Astrocyte of the spinal cord (primary cell): ENCODE results near the gene UBL3.

Experiments
- DNase-seq: peaks from one replicate; pipeline ENCODE4 v3.0.0; 2011; ENCODE audit warnings: low read depth, low spot score
- H3K4me3 ChIP-seq: 2 replicates; pipeline ENCODE4 v1.5.1; 2011; ENCODE audit warnings: low read depth, mild to moderate bottlenecking, low read length, moderate library complexity
- CTCF ChIP-seq: IDR thresholded peaks from 2 replicates; pipeline ENCODE4 v1.5.1; 2012; ENCODE audit warnings: low read depth, mild to moderate bottlenecking, low read length, inconsistent platforms
- in situ Hi-C: cut with HindIII; loops from 2 replicates; pipeline ENCODE4 v1.10.0; 2017; ENCODE audit warnings: low sequenced_read_pairs

The UBL3 gene

GRCh38 chr13:29859971-29860370 is 9.6 kb upstream of the UBL3 start:
- in situ Hi-C loops = no loop called here

GRCh38 chr13:29858667-29859066 is 8.2 kb upstream of the UBL3 start:
- in situ Hi-C loops = no loop called here
- H3K4me3 ChIP-seq = no peak overlapping the region
- no peak for DNase-seq
- TF ChIP-seq CTCF = no peak

More at GRCh38 chr13:29859971-29860370, 9.6 kb upstream of the UBL3 start:
- no peak for TF ChIP-seq CTCF
- no peak overlapping the region for H3K4me3 ChIP-seq
- DNase-seq = peak; percentile 27

GRCh38 chr13:29858231-29858630 is 7.8 kb upstream of the UBL3 start:
- DNase-seq = no peak
- in situ Hi-C loops = no loop called here

GRCh38 chr13:29857085-29857484 is 6.7 kb upstream of the UBL3 start:
- TF ChIP-seq CTCF = no peak
- no peak for DNase-seq
- in situ Hi-C loops = no loop called here
- no peak overlapping the region for H3K4me3 ChIP-seq

More at GRCh38 chr13:29858231-29858630, 7.8 kb upstream of the UBL3 start:
- no peak overlapping the region for H3K4me3 ChIP-seq
- no peak for TF ChIP-seq CTCF

GRCh38 chr13:29856426-29856825 is 6.0 kb upstream of the UBL3 start:
- TF ChIP-seq CTCF = no peak
- in situ Hi-C loops = no loop called here
- no peak for DNase-seq
- H3K4me3 ChIP-seq = no peak overlapping the region

GRCh38 chr13:29855784-29856183 is 5.4 kb upstream of the UBL3 start:
- in situ Hi-C loops = no loop called here
- H3K4me3 ChIP-seq = no peak overlapping the region
- no peak for TF ChIP-seq CTCF
- DNase-seq = no peak

GRCh38 chr13:29855009-29855408 is 4.6 kb upstream of the UBL3 start:
- no peak for TF ChIP-seq CTCF
- in situ Hi-C loops = no loop called here
- H3K4me3 ChIP-seq = no peak overlapping the region
- no peak for DNase-seq
